PC-9 (cell line): ENCODE measurements around the gene INSR.

Source experiments
- EZH2 ChIP-seq: fragments of 200-600 bp; sonication (generic); IDR thresholded peaks from 2 replicates; pipeline ENCODE4 v1.8.0; 2017; ENCODE audit warnings: antibody characterized with exemption, low read depth
- TF ChIP-seq, protein P1 (sequence below): fragments of 200-600 bp; sonication (generic); conservative IDR thresholded peaks from 2 replicates; pipeline ENCODE4 v1.6.1; 2017; ENCODE audit warnings: mixed run types, antibody characterized with exemption, mild to moderate bottlenecking, moderate library complexity

DNA sequence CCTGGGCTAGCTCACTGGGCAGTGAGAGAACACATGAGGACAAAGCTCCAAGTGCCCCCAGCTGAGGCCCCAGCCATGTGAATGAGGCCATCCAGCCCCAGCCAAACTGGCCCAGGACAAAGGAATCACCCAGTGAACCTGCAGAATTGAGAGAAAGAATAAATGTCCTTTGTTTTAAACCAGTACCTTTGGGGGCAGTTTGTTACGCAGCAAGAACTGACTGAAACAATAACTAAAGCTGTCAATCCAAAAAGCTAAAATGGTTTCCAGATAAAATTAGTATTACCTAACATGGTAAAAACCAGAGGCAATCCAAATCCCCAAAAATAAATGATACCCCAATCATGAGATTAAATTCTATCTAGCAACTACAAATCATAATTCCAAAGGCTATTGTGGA, 155.1 kb downstream of the INSR start:
- TF ChIP-seq, protein P1, sequence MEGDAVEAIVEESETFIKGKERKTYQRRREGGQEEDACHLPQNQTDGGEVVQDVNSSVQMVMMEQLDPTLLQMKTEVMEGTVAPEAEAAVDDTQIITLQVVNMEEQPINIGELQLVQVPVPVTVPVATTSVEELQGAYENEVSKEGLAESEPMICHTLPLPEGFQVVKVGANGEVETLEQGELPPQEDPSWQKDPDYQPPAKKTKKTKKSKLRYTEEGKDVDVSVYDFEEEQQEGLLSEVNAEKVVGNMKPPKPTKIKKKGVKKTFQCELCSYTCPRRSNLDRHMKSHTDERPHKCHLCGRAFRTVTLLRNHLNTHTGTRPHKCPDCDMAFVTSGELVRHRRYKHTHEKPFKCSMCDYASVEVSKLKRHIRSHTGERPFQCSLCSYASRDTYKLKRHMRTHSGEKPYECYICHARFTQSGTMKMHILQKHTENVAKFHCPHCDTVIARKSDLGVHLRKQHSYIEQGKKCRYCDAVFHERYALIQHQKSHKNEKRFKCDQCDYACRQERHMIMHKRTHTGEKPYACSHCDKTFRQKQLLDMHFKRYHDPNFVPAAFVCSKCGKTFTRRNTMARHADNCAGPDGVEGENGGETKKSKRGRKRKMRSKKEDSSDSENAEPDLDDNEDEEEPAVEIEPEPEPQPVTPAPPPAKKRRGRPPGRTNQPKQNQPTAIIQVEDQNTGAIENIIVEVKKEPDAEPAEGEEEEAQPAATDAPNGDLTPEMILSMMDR = no peak
- no peak for TF ChIP-seq EZH2
